Adrenal gland (tissue), 12 donors: ENCODE results near the gene PRDM16. TPM values are rescaled to one million over a fixed set of nuclear protein-coding genes. Genes with fewer than 3 reads are reported as not detected.

Source experiments
- DNase-seq, 7 donors: peaks; one replicate each; pipeline ENCODE4 v3.0.0-alpha.2; 2019 to 2020
- H3K27ac ChIP-seq, 5 donors: fragments of 200-600 bp; sonication (generic) in 4 of 5; 1 replicate in 3 of 5; 2 replicates in 2 of 5; pipeline versions ENCODE4 v1.5.1 to v1.8.0; 2016 to 2020; ENCODE audit warnings: mild to moderate bottlenecking in 1 of 5
- H3K27me3 ChIP-seq: fragments of 200-600 bp; 2 replicates; pipeline ENCODE4 v1.8.0; 2021
- H3K36me3 ChIP-seq, 2 donors: fragments of 200-600 bp; replicated peaks in 1 of 2; 1 replicate in 1 of 2; 2 replicates in 1 of 2; pipeline versions ENCODE4 v1.5.1 to v1.8.0; 2018 to 2022
- H3K4me1 ChIP-seq, 2 donors: fragments of 200-600 bp; replicated peaks in 1 of 2; 1 replicate in 1 of 2; 2 replicates in 1 of 2; pipeline versions ENCODE4 v1.5.1 to v1.8.0; 2018 to 2021
- H3K4me3 ChIP-seq, 4 donors: fragments of 200-600 bp; sonication (generic) in 3 of 4; one replicate each; pipeline ENCODE4 v1.5.1; 2016 to 2018
- H3K9me3 ChIP-seq, 3 donors: fragments of 200-600 bp; sonication (generic) in 1 of 3; replicated peaks in 1 of 3; 1 replicate in 2 of 3; 2 replicates in 1 of 3; pipeline versions ENCODE4 v1.5.1 to v1.8.0; 2016 to 2021
- POLR2A ChIP-seq, 2 donors: fragments of 450-650 bp; IDR thresholded peaks; one replicate each; pipeline ENCODE4 v1.6.1; 2017; ENCODE audit warnings: antibody characterized with exemption in 2 of 2, mild to moderate bottlenecking in 2 of 2, moderate library complexity in 1 of 2
- WGBS, 4 donors: extraction: QIAGEN DNeasy Blood & Tissue Kit in 2 of 4; methylation state at CpG; one replicate each; pipeline versions ENCODE4 v1.1.5 to v1.1.7; 2013 to 2017; 5-methylcytosine and 5-hydroxymethylcytosine counted together
- intact Hi-C, 2 donors: fragments of 100-400 bp; cut with DNase I; formaldehyde crosslinking; loops; one replicate each; pipeline versions ENCODE4 v1.14.1 to v1.15.0; 2022 to 2023
- polyA plus RNA-seq, 3 donors: library from polyadenylated mRNA; stranded (reverse); fragments of 200-250 nt in 2 of 3; fragments of 350-450 nt in 1 of 3; fragmentation: Illumina TruSeq in 1 of 3; extraction: RNeasy Lipid Tissue Mini Kit (QIAGEN cat#74804) in 1 of 3; gene quantifications; one replicate each; pipeline ENCODE4 v1.2.3, GENCODE V29; 2013 to 2014
- total RNA-seq, 9 donors: library from RNA; depleted of rRNA in 4 of 9; stranded (reverse); fragments of >200 nt in 4 of 9; fragments of 120-200 nt in 1 of 9; fragmentation: NEBNext Ultra II Directional in 1 of 9; extraction: Animal tissue kit (Norgen Biotek cat#: 25700) in 1 of 9; gene quantifications; one replicate each; pipeline versions ENCODE4 v1.1.0 to v1.2.4, GENCODE V29; 2013 to 2023
- TF ChIP-seq, protein P1 (sequence below), 6 experiments: fragments of 450-650 bp in 4 of 6; fragments of 200-600 bp in 2 of 6; sonication (generic) in 1 of 6; IDR thresholded peaks; 1 replicate in 5 of 6; 2 replicates in 1 of 6; pipeline versions ENCODE4 v1.5.1 to v1.8.0; 2016 to 2021; ENCODE audit warnings: antibody characterized with exemption in 6 of 6, mild to moderate bottlenecking in 2 of 6, moderate library complexity in 1 of 6
- donor health status: healthy with polysubstance abuse.
- donor health status: Bipolar disorder and iron deficiency.
- donor health status: DM: yes; HTN: yes; CAD: no.
- donor health status: DM: no; HTN: no; CAD: no.
- donor health status: DM: no; HTN: no; CAD: no.
- donor health status: DM: yes; HTN: yes; CAD: no.

PRDM16 gene
- total and polyA plus RNA-seq, 12 donors, result 0.04 to 2.8 (median 0.61) TPM; not detected in 1

DNA sequence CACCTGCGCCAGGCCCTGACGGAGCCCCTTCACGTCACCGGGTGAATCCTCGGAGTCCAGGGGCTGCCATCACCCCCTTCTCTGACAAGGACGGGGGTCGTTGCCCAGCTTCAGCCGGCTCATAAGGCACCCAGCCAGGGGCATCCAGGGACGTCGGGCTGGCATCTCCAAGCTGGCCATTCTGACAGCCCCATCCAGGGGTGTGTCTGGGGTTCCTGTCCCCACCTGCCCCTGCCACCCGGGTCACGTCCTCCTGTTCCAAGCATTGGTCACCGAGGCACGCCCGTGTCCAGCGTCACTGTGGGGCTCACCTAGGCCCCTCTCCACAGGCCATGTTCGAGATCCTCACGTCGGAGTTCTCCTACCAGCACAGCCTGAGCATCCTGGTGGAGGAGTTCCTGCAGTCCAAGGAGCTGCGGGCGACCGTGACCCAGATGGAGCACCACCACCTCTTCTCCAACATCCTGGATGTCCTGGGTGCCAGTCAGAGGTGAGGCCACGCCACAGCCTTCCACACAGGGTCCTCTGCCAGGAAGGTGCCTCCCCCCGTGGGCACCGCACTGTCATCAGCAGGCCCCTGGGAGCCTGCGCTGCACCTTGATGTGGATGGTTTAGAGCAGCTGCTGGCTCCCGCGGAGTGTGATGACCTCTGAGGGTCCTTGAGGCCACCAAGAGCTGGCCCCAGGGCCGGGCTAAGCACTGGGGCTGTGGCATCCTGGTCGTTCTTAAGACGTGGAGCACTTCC lies 400.3 kb downstream of the PRDM16 start:
- H3K36me3 ChIP-seq, result no peaks in the 10 kb centered on the region
- TF ChIP-seq, protein P1, sequence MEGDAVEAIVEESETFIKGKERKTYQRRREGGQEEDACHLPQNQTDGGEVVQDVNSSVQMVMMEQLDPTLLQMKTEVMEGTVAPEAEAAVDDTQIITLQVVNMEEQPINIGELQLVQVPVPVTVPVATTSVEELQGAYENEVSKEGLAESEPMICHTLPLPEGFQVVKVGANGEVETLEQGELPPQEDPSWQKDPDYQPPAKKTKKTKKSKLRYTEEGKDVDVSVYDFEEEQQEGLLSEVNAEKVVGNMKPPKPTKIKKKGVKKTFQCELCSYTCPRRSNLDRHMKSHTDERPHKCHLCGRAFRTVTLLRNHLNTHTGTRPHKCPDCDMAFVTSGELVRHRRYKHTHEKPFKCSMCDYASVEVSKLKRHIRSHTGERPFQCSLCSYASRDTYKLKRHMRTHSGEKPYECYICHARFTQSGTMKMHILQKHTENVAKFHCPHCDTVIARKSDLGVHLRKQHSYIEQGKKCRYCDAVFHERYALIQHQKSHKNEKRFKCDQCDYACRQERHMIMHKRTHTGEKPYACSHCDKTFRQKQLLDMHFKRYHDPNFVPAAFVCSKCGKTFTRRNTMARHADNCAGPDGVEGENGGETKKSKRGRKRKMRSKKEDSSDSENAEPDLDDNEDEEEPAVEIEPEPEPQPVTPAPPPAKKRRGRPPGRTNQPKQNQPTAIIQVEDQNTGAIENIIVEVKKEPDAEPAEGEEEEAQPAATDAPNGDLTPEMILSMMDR (IDR thresholded peaks at IDR 0.05), result no peak
- TF ChIP-seq POLR2A (IDR thresholded peaks at IDR 0.05), result no peak
- H3K4me1 ChIP-seq, result no peaks in the 10 kb centered on the region
- 66 to 90% (median 86%) methylated on average over 7 to 31 of the region's 31 CpGs for WGBS, 4 donors
- peak in 1 of 7 donors; percentile 9 for DNase-seq
- H3K27ac ChIP-seq, result no peak overlapping the region
- H3K4me3 ChIP-seq, result no peak overlapping the region
- intact Hi-C loops, result no loop called here
- H3K9me3 ChIP-seq, result no peaks in the 10 kb centered on the region
- H3K27me3 ChIP-seq, result no peaks in the 10 kb centered on the region

DNA sequence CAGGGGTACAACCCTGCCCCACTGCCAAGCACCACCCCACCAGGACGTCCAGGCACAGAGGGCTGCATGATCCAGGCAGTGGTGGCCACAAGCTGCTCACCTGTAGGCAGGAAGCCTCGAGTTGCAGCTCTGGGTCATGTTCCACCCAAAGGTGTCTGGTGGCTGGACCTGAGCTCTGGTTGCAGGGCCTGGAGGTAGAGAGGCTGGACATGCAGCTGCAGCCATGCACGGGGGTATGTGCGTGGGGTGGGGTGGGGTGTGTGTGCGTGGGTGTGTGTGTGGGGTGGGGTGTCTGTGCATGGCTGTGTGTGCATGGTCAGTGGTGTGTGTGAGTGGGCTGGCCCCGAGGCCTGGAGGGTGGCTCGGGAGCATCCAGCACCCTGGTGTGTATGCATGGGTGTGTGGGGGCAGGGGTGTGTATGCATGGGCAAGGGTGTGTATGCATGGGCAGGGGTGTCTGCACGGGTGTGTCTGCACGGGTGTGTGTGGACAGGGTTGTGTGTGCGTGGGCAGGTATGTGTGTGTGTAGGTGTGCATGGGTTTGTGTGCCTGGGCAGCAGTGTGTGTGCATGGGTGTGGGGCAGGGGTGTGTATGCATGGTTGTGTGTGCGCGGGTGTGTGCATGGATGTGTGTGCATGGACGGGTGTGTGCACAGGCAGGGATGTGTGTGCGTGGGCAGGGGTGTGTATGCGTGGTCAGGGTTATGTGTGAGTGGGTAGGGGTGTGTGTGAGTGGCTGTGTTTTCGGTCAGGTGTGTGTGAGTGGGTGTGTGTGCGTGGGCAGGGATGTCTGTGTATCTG lies 401.0 kb downstream of the PRDM16 start:
- TF ChIP-seq POLR2A (IDR thresholded peaks at IDR 0.05), result no peak
- TF ChIP-seq, protein P1 (IDR thresholded peaks at IDR 0.05), result no peak
- Histone ChIP-seq H3K9me3 (no peaks in the 10 kb centered on the region), H3K4me1 (no peaks in the 10 kb centered on the region), H3K4me3 (no peak overlapping the region), H3K27me3 (no peaks in the 10 kb centered on the region), H3K36me3 (no peaks in the 10 kb centered on the region), H3K27ac (no peak overlapping the region)
- DNase-seq, result peak in 1 of 7 donors; percentile 9
- intact Hi-C loops, result no loop called here
- 84 to 93% (median 87%) methylated on average over 10 to 17 of the region's 17 CpGs for WGBS, 4 donors

DNA sequence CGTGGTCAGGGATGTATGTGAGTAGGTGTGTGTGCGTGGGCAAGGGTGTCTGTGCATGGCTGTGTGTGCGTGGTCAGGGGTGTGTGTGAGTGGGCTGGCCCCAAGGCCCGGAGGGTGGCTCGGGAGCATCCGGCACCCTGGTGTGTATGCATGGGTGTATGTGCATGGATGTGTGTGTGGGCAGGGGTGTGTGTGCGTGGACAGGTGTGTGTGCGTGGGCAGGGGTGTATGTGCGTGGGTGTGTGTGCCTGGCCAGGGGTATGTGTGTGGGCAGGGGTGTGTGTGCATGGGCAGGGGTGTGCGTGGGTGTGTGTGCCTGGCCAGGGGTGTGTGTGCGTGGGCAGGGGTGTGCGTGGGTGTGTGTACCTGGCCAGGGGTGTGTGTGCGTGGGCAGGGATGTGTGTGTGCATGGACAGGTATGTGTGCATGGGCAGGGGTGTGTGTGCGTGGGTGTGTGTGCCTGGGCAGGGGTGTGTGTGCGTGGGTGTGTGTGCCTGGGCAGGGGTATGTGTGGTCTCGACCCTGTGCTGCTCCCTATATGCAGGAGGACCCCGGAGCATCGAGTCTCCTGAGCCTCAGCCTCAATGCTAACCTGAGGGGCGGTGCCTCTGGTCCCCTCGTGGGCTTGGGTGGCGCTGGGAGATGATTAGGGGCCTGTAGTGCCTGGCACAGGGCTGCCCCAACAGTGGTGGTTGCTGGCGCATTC lies 401.8 kb downstream of the PRDM16 start:
- DNase-seq, result no peak

More for the DNA sequence above, 401.8 kb downstream of the PRDM16 start:
- Histone ChIP-seq H3K4me1 (no peaks in the 10 kb centered on the region), H3K27ac (no peak overlapping the region), H3K4me3 (no peak overlapping the region), H3K9me3 (no peaks in the 10 kb centered on the region), H3K36me3 (no peaks in the 10 kb centered on the region), H3K27me3 (no peaks in the 10 kb centered on the region)
- intact Hi-C loops, result no loop called here
- WGBS, 4 donors, result 84 to 87% (median 85%) methylated on average over 7 to 22 of the region's 22 CpGs
- TF ChIP-seq, protein P1 (IDR thresholded peaks at IDR 0.05), result no peak
- no peak for TF ChIP-seq POLR2A (IDR thresholded peaks at IDR 0.05)
